ENCODE data around the gene EXT2. TPM values are rescaled to one million over a fixed set of nuclear protein-coding genes. Genes with fewer than 3 reads are reported as not detected.

The EXT2 gene
- total and polyA plus RNA-seq, 8 donors: 14.4 to 36.3 (median 24.9) TPM

GRCh38 chr11:44138286-44138685, 42.8 kb downstream of the EXT2 start:
- H3K4me3 ChIP-seq: no peak overlapping the region
- H3K9me3 ChIP-seq: no peaks in the 10 kb centered on the region
- no peaks in the 10 kb centered on the region for H3K4me1 ChIP-seq
- ATAC-seq: no peak
- no peaks in the 10 kb centered on the region for H3K36me3 ChIP-seq
- DNase-seq: no peak
- no peak for FAIRE-seq
- H3K27ac ChIP-seq: no peak overlapping the region
- intact Hi-C loops (cut with DNase I): loop anchor here in 1 of 3 donors (10.0 kb wide), 1 partner anchor 397 kb away; no protein-coding TSS in a partner anchor
- no peaks in the 10 kb centered on the region for H3K27me3 ChIP-seq
- TF ChIP-seq CTCF (IDR thresholded peaks at IDR 0.05): no peak
- WGBS, 2 donors: 64 to 69% methylated on average over 2 of the region's 2 CpGs

- Histone ChIP-seq H3K9me3 (no peaks in the 10 kb centered on the region), H3K36me3 (no peaks in the 10 kb centered on the region), H3K27me3 (no peaks in the 10 kb centered on the region), H3K27ac (no peak overlapping the region), H3K4me1 (no peaks in the 10 kb centered on the region), H3K4me3 (no peak overlapping the region)
- 72 to 79% methylated on average over 2 of the region's 2 CpGs for WGBS, 2 donors
- ATAC-seq (no peak), FAIRE-seq (no peak), DNase-seq (no peak)
- TF ChIP-seq CTCF (IDR thresholded peaks at IDR 0.05): no peak
- intact Hi-C loops (cut with DNase I): loop anchor here in 1 of 3 donors (10.0 kb wide), 1 partner anchor 396 kb away; no protein-coding TSS in a partner anchor
These were observed 43.5 kb downstream of the EXT2 start for GRCh38 chr11:44138980-44139379.

- no peak for ATAC-seq
- WGBS, 2 donors: 74 to 81% methylated on average over 13 of the region's 13 CpGs
- intact Hi-C loops (cut with DNase I): loop anchor here in 1 of 3 donors (10.0 kb wide), 1 partner anchor 395 kb away; no protein-coding TSS in a partner anchor
- H3K36me3 ChIP-seq: peaks cover 0 to 3% (median 0%) of the 10 kb centered on the region in 3 donors
- no peak overlapping the region for H3K4me3 ChIP-seq
- no peaks in the 10 kb centered on the region for H3K9me3 ChIP-seq
- H3K27me3 ChIP-seq: no peaks in the 10 kb centered on the region
- H3K4me1 ChIP-seq: no peaks in the 10 kb centered on the region
- no peak for FAIRE-seq
- no peak overlapping the region for H3K27ac ChIP-seq
- no peak for TF ChIP-seq CTCF (IDR thresholded peaks at IDR 0.05)
- no peak for DNase-seq
These were observed 44.3 kb downstream of the EXT2 start for GRCh38 chr11:44139565-44140330.

- WGBS, 2 donors: 78 to 90% methylated on average over 1 of the region's 1 CpG
- no peak for FAIRE-seq
These were observed 44.9 kb downstream of the EXT2 start for GRCh38 chr11:44140372-44140771.

More at GRCh38 chr11:44140372-44140771, 44.9 kb downstream of the EXT2 start:
- Histone ChIP-seq H3K4me1 (no peaks in the 10 kb centered on the region), H3K36me3 (peaks cover 0 to 3% (median 0%) of the 10 kb centered on the region in 3 donors), H3K4me3 (no peak overlapping the region), H3K9me3 (no peaks in the 10 kb centered on the region), H3K27ac (no peak overlapping the region), H3K27me3 (no peaks in the 10 kb centered on the region)
- TF ChIP-seq CTCF (IDR thresholded peaks at IDR 0.05): no peak
- DNase-seq (no peak), ATAC-seq (no peak)
- intact Hi-C loops (cut with DNase I): no loop called here

All from pancreas (tissue), 10 donors.